HG02610 (cell line): ENCODE results near the gene ADM.
"Not testable (repeated sequence)": the region's sequence is repeated elsewhere in the genome, so short reads cannot be mapped to it uniquely, and the experiment has no call there.

Experiments
- ATAC-seq: cut with Tn5 transposase; IDR thresholded peaks from one replicate; pipeline ENCODE4 v1.9.1; 2021; ENCODE audit warnings: mild to moderate bottlenecking, moderate library complexity; ENCODE audit not compliant: unreplicated experiment

Gene ADM, protein sequence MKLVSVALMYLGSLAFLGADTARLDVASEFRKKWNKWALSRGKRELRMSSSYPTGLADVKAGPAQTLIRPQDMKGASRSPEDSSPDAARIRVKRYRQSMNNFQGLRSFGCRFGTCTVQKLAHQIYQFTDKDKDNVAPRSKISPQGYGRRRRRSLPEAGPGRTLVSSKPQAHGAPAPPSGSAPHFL

DNA sequence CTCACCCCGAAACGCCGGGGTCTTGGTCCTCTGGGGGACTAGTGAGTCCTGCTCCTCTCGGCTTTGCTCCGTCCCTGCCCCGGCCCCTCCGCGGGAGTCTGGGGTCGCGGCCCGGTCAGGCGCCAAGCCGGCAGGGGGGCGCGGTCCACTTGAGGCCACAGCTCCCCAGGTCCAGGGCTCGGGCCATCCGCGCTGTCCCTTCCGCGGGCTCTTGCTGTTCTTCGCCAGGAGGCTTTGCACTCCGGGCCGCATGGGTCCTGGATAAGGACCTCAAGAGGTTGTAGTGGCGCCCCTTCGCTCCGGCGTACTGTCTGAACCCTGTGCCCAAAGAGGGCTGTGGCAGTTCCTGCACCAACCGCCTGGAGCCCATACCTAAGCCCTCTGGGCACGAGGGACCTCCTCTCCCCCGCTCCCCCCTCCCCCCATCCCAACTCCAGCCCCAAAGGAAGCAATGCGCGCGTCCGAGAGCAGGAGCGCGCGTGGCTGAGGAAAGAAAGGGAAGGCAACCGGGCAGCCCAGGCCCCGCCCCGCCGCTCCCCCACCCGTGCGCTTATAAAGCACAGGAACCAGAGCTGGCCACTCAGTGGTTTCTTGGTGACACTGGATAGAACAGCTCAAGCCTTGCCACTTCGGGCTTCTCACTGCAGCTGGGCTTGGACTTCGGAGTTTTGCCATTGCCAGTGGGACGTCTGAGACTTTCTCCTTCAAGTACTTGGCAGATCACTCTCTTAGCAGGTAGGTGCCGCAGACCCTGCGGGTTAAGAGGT, at the start of gene ADM:
Gene ADM (plus strand): TSS at position 579 of the 767 bp plus-strand sequence. CDS start 628 bp downstream, outside the sequence.
- no peak for ATAC-seq

- no peak for ATAC-seq
Observed at GRCh38 chr11:10255388-10256125, 49.3 kb upstream of the ADM start.

DNA sequence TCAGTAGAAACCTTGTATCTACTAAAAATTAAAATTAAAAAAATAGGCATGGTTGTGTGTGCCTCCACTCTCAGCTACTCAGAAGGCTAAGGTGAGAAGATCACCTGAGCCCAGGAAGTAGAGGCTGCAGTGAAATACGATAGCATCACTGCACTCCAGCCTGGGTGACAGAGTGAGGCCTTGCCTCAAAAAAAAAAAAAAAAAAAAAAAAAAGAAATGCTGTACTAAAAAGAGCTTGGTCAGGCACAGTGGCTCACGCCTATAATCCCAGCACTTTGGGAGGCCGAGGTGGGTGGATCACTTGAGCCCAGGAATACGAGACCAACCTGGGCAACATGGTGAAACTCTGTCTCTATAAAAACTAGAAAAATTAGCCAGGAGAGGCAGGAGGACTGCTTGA, 47.4 kb upstream of the ADM start:
- no peak for ATAC-seq

DNA sequence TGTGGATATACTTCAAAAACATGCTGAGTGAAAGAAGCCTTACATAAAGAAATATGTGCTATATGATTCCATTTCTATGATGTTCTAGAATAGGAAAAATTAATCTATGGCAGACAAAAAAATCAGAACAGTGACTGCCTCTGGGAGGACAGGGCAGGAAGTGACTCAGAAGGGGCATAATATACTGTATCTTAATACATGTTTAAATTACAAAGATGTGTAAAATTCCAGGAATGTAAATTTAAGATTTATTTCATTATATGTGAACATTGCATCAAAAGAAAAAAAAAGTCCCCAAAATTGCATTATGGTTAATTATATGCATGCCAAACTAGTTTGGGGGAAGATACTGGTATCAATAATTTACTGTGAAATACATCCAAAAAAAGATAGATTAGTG, 43.1 kb upstream of the ADM start:
- ATAC-seq = no peak

- ATAC-seq = no peak
Observed at GRCh38 chr11:10263929-10264328, 40.9 kb upstream of the ADM start.

DNA sequence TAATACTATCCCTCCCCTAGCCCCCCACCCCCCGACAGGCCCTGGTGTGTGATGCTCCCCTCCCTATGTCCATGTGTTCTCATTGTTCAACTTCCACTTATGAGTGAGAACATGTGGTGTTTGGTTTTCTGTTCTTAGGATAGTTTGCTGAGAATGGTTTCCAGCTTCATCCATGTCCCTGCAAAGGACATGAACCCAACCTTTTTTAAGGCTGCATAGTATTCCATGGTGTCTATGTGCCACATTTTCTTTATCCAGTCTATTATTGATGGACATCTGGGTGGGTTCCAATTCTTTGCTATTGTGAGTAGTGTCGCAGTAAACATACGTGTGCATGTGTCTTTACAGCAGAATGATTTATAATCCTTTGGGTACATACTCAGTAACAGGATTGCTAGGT, 40.2 kb upstream of the ADM start:
- ATAC-seq = not testable (repeated sequence)

DNA sequence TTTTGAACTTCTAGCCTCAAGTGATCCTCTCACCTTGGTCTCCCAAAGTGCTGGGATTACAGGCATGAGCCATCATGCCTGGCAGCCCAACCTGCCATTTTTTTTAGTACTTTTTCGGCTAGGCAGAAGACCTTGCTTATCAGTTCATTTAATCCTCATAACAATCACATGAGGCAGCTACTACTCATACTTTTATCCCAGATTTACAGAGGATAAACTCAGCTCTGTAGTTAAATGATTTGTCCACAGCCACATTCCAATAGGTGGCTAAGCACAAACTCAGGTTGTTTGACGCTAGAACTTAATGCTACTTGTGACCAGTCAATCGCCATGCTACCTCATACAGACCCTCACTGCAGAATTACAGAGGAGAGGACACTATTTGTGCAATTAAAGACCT, 38.9 kb upstream of the ADM start:
- no peak for ATAC-seq

GRCh38 chr11:10267821-10268220, 37.1 kb upstream of the ADM start:
- ATAC-seq = no peak

- no peak for ATAC-seq
Observed at GRCh38 chr11:10268746-10269488, 36.0 kb upstream of the ADM start.

DNA sequence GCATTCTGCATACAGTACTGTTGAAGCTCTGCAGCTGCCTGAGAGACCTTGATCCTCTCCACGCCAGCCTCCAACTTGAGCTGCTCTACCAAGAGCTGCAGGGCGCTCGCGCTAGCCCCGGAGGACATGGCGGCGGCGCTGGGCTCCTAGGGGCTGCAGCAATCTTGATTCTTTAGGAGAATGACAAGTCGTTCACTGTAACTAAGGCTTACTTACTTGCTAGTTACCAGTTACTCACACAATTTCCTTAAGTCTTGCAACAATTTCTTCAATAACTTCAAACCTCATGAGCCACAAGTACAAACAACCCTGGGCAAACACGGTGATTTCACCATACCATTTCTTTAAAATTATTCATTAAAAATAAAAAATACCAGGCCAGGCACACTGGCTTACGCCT, 32.7 kb upstream of the ADM start:
- no peak for ATAC-seq

GRCh38 chr11:10273738-10274137, 31.1 kb upstream of the ADM start:
- ATAC-seq = no peak

DNA sequence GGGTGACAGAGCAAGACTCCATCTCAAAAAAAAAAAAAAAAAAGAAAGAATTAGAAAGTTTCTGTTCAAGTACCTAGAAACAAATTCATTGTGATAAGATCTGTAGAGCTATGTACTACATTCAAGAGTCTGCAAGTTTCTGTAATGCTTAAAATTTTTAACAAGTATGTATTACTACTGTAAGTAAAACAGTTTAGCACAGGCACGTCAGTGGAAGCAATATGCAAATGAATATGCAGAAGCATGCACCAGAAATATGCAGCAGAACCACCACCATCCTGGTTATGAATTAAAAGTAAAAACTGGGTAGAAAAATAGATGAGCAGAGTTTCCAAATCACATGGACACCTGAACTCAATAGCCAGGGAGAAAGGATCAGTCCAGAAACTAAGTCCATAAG, 30.1 kb upstream of the ADM start:
- no peak for ATAC-seq

DNA sequence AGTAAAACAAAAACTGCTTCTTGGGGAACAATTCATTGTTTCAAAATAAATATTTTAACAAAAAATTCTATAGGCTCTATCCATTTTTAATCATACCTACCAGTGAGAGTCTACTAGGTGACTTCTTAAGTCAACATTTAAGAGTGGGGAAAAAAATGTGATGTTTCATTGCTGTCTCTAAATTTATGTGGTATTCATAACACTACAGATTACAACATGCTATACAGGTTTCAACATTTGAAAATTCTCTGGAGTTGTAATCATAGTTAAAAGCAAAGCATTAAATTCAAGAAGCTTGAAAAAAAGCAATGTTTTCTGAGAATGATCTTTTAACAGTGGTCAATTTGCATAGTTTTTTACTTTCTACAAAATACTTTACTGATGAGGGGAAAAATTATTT, 29.2 kb upstream of the ADM start:
- no peak for ATAC-seq

- ATAC-seq = no peak
Observed at GRCh38 chr11:10282117-10282516, 22.8 kb upstream of the ADM start.

DNA sequence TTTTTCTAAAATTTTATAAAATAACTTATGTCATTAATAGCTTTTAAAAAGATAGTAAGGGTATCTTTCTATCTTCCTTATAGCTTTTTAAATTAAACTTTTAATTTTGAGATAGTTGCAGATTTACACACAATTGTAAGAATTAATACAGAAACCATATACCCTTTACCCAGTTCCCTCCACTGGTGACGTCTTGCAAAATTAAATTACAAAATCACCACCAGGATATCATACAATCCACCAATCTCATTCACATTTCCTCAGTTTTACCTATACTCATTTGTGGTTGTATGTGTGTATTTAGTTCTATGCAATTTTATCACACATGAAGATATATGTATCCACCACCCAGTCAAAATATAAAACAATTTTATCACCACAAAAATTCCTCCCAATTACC, 20.9 kb upstream of the ADM start:
- no peak for ATAC-seq

GRCh38 chr11:10285148-10285802, 19.6 kb upstream of the ADM start:
- no peak for ATAC-seq

- no peak for ATAC-seq
Observed at GRCh38 chr11:10287140-10287539, 17.7 kb upstream of the ADM start.

DNA sequence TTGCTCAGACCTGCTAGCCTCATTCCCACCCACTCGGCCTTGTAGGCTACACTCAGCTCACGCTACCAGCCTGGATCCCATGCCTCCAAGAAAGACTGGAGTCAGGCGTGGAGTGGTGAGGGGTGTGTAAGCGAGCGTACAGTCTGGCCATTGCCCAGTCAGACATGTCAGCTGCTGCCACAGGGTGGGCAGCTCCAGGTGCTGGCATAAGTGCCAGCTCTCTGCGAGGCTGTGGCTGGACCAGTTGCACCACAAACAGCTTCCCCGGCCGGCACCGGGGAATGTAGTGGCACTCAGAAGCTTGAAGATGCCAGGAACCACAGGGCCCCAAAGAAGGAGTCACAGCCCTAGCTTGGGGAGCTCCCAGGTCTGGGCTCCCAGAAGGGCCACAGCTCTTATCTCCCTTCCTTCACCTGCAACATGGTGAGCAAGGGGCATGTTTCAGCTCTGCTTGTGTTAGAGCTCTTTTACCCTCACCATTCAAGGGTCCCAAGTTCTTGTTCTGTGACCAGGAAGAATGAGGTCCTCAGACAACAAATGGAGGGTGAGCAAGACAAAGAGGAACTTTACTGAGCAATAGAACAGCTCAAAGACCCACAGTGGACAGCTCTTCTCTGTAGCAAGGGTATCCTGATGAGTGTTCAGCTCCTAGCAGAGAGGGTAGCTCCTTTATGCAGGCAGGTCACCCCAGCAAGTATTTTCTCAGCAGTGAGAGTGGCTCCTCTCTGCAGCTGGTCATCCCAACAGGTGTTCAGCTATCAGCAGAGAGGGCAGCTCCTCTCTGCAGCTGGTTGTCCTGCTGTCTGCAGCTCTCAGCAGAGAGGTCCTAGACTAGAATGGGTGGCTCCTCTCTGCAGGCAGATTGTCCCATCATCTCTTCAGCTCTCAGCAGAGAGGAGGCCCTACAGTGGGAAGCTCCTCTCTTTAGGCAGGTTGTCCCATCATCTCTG, 16.8 kb upstream of the ADM start:
- no peak for ATAC-seq

GRCh38 chr11:10288881-10289764, 15.8 kb upstream of the ADM start:
- ATAC-seq = no peak
